Activated CD8-positive, alpha-beta memory T cell treated with anti-CD3 and anti-CD28 coated beads for 1 hour (primary cell): ENCODE measurements around the gene HEXD.
A peak's percentile ranks its signal among the peaks of the same experiment; 100 is the strongest.
"Not testable (repeated sequence)": the region's sequence is repeated elsewhere in the genome, so short reads cannot be mapped to it uniquely, and the experiment has no call there.

Experiments used
- DNase-seq, 2 donors: peaks; one replicate each; pipeline ENCODE4 v3.0.0-alpha.2; 2020; ENCODE audit warnings: low read depth in 1 of 2; ENCODE audit errors: extremely low read depth in 1 of 2

Gene HEXD

DNA sequence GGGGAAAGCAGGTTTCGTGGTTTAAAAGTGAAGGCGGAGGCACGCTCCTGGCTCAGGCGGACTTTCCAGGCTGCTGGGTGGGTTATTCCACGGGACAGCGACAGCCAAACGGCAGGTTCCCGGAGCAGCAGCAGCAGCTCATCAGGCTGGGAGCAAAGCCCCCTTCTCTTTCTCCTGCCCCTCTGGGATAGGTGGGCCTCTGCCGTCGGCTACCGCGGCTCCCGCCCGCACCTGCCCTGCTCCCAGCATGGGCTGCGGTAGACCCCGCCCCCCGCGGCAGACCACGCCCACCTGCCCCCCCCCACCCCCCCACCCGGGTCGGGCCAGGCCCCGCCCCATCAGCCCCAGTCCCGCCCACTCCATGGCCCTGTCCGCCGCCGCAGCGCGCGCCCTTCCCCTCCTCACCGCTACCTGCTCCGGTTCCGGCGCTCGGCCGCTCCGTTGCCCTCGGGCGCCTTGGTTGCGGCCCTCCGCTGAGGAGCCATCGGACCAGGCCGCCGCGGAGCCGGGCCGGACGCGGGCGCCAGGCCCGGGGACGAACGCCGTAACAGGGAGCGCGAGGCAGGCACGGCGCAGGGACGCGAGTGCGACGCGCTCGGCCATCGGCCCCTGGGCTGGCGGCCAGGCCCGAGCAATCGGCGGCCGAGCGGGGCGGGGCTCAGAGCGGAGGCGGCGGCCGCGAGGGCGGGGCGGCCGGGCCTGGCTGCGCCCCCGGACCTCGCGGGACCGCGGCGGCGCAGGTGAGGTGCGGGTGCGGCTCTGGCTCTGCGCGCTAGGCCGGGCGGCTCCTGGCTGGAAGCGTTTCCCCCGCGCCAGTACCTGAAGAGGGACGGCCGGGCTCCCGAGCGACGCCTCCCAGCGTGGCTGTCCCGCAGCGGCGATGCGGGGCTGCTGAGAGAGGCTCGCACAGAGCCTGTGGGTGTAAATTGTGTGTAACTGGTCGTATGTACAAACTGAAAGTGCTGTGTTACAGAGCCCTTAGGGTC lies at the start of gene HEXD, which contains the start of gene OGFOD3:
TSS of gene HEXD (plus strand) at position 347 of the 986 bp plus-strand sequence. CDS start 1,453 bp downstream, outside the sequence.
TSS of gene OGFOD3 (minus strand) at position 586 of the 986 bp plus-strand sequence. CDS start at position 485, 101 bp downstream.
- DNase-seq = peak; percentile 53 to 74

DNA sequence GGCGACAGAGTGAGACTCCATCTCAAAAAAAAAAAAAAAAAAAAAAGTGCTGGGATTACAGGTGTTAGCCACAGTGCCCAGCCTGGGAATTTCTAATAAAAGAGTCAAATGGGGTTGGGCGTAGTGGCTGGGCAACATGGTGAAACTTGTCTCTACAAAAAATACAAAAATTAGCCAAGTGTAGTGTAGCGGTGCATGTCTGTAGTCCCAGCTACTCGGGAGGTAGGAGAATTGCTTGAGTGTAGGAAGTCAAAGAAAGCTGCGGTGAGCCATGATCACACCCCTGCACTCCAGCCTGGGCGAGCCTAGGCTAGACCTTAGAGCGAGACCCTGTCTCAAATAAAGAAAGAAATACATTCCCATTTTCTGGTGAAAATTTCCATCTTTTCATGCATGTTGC lies 48.9 kb upstream of the HEXD start:
- no peak for DNase-seq

DNA sequence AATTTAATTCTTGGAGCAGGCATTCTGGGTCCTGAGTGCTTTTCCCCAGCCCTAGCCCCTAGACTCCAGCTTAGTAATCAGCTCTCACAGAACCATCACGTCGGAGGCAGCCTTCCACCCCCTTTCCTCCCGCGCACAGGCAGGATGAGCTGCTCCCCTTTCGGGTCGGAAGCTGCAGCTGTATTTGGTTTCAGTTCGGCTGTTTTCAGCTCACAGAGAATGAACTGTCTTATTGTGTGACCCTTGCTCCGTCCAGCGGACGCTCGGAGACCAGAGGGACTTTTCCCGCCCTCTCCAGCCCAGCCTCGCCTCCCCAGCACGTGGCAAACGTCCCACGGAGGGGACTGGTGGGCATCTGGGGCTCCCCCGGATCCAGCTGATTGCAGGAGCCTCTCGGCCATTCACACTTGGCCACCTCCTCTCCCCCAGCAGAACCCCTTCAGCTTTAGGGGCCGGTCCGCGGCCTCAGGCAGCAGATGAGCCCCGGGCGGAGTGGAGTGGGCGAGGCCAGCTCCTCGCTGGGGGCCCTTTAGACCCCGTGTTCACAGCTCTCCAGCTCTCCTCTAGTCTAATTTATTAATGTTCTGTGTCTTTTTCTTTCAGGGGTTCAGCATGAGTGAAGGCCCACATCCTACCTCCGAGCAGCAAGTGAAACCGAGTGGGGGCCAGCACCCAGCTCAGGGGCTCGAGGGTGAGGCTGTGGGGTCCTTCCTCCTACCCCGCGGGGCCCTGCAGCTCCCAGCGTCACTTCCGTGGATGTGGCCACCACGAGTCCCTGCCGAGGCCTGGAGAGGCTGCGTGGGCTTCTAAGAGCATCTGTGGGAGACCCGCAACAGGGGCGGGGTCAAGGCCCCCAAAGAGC lies 47.4 kb upstream of the HEXD start:
- no peak for DNase-seq

DNA sequence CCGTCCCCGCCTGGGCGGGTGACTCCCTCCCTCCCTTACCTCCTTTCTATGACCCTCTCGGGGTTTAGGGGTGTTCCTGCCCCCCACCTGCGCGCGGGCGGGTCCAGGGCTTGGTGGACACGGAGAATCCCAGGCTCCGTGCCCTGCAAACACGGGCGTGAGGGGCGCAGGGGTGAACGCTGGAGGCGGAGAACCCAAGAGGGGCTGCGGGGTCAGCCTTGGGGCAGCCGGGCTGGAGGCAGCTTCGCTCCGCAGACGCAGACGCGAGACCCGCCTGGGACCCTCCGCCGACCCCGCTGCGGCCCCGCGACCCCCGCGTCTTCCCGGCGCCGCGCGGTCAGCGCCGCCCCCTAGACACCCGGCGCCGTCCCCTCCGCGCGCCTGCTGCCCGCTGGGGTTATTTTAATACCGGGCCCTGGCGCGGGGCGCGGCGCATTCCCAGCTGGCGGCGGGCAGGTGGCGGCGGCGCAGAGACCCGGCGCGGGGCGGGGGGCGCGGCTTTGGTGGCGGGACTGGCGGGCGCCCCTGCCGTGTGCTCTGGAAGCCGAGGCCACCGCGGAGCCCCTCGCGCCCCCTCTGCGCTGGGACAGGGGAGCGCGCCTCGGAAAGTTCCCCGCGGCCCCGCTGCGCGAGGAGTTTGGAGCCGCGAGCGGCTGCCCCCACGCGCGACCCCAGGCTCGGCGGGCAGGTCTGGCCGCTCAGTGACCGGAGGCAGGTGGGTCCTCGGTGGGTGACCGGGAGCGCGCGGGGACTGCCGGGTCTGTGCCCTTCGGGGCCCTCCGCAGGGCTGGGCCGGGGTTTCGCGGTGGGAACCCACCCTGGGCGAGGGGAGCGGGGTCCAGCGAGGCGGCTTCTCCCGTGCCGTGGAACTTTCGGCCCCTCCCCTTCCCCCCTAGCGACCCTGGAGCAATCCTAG lies 46.6 kb upstream of the HEXD start, which contains the start of gene UTS2R:
TSS of gene UTS2R (plus strand) at position 433 of the 916 bp plus-strand sequence. CDS start 2,560 bp downstream, outside the sequence.
- DNase-seq = no peak

DNA sequence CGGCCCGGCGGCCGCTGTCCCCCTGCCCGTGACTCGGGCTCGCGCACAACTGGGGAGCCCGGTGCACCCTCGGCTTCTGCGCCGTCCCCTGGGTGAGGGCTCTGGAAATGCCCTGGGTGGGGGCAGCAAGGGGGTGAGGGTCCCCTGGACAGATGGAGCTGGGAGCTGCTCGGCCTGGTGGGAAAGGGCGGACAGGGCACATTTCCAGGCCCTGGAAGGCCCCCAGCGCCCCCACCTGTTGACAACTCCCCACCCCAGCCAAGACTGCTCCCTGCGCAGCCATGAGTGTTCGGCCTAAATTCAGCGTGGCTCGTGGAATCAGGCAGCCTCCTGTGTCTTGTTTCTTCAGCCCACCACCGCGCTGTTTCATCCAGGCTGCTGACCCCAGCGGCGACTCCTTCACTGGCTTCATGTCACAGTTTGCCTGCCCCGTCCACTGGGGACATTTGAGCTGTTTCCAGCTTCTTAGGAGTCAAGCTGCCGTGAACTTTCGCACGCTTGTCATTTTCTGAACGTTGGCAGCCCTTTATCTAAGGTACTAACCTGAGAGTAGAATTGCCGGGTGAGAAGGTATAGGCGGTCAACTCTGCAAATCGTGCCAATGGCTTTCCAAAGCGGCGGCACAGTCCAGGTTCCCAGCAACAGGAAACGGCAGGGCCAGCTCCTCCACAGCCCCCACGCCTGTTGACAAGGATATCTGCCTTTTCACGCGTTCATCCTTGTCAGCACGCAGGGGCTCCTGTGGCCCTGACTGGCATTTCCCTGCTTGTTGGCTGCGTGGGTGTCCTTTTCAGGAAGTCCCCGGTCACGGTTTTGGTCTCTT lies 45.7 kb upstream of the HEXD start:
- no peak for DNase-seq

DNA sequence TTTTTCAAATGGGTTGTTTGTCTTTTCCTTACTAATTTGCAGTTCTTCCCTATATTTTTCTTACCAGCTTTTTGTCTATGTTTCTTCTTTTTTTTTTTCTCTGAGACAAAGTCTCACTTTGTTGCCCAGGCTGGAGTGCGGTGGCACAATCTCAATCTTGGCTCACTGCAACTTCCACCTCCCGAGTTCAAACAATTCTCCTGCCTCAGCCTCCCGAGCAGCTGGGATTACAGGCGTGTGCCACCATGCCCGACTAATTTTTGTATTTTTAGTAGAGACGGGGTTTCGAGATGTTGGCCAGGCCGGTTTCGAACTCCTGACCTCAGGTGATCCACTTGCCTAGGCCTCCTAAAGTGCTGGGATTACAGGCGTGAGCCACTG lies 45.1 kb upstream of the HEXD start:
- not testable (repeated sequence) for DNase-seq

DNA sequence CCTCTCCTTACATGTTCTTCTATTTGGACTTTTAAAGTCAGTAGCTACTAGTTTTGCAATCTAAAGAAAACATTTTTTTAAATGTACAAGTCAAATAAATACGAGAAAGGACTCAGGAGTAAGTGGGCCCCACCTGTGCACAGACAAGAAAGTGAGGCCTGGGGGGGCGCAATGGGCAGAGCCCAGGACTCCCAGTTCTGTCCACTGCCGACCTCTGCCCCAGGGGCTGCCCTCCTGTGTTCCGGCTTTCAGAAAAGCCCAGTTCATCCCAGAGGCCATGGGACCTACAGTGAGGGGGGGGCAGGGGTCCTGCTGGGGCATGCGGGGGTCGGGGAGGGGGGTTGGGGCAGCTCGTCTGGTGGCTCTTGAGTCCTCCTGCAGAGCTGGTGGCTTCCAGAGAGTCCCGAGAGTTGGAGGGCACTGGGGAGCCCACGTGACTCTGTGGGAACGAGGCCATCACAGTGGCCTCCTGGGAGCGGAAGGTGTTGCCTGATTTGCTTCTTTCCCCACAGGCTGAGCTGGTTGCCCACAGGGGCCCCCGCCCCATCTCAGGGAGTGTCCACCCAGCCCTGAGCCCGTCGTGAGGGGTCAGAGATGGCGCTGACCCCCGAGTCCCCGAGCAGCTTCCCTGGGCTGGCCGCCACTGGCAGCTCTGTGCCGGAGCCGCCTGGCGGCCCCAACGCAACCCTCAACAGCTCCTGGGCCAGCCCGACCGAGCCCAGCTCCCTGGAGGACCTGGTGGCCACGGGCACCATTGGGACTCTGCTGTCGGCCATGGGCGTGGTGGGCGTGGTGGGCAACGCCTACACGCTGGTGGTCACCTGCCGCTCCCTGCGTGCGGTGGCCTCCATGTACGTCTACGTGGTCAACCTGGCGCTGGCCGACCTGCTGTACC lies 44.2 kb upstream of the HEXD start:
- DNase-seq = no peak

DNA sequence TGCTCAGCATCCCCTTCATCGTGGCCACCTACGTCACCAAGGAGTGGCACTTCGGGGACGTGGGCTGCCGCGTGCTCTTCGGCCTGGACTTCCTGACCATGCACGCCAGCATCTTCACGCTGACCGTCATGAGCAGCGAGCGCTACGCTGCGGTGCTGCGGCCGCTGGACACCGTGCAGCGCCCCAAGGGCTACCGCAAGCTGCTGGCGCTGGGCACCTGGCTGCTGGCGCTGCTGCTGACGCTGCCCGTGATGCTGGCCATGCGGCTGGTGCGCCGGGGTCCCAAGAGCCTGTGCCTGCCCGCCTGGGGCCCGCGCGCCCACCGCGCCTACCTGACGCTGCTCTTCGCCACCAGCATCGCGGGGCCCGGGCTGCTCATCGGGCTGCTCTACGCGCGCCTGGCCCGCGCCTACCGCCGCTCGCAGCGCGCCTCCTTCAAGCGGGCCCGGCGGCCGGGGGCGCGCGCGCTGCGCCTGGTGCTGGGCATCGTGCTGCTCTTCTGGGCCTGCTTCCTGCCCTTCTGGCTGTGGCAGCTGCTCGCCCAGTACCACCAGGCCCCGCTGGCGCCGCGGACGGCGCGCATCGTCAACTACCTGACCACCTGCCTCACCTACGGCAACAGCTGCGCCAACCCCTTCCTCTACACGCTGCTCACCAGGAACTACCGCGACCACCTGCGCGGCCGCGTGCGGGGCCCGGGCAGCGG lies 43.4 kb upstream of the HEXD start:
- no peak for DNase-seq

DNA sequence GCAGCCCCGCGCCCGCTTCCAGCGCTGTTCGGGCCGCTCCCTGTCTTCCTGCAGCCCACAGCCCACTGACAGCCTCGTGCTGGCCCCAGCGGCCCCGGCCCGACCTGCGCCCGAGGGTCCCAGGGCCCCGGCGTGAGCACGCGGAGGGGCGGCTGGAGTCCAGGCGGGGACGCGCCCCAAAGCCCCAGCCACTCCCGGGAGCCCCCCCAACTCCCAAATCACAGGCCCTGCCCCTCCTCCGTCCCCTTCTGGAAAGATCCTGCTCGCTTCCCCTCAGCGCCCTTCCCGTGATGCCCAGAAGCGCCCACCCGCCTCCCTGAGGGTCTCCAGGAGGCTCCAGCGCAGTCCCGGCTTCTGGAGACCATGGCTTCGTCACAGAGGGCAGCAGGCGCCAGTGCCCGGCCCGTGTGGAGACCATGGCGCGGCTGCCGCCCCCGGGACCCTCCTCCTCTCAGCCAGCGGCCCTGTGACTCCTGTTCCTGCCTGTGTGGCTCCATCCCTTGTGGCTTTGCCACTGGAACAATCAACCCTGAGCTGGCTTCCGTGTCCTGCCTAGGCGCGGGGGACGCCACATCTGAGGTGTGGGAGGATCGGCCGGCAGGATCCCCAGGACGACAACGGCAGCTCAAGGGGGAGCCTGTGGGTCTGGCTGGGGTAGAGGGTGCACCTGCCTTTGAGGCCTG lies 42.6 kb upstream of the HEXD start:
- DNase-seq = no peak

DNA sequence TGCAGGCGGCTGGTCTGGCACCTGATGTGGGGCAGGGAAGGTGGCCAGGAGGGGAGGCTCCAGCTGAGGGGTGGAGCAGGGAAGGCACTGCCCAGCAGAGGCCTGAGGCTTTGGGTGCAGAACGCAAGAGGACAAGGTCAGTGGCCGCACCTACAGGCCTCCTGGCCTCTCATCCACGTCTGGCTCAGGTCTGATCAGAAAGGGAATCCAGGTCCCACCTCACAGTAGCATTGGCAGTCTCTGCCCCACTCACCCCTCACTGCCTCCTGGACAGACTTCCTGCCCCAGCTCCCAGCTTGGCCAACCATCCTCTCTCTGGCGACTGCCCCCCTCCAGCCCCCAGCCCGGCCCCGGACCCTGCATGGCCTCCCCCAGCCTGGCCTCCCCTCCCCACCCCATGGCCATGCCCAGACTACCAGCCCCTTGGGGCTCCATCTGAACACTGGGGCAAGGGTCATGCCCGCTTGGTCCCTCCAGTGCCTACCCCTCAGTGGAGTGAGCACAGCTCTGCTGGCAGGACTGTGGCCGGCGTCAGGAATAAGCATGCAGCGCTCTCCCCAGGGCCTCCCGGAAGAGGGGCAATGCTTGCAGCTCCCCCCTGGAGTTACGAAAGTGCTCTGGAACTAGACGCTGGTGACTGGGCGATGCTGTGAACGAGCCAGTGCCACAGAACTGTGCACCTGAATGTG lies 42.0 kb upstream of the HEXD start:
- no peak for DNase-seq

DNA sequence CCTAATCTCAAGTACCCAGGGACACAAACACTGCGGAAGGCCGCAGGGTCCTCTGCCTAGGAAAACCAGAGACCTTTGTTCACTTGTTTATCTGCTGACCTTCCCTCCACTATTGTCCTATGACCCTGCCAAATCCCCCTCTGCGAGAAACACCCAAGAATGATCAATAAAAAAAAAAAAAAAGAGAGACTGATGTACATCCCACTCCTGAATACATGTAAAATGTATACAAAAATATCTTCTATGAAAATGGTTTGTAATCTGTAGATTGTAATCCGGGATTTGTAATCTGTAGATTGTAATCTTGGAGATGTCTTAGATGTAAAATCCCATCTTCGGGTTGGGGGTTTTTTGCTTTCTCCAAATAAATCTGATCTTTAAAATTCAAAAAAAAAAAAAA lies 40.9 kb upstream of the HEXD start:
- not testable (repeated sequence) for DNase-seq

DNA sequence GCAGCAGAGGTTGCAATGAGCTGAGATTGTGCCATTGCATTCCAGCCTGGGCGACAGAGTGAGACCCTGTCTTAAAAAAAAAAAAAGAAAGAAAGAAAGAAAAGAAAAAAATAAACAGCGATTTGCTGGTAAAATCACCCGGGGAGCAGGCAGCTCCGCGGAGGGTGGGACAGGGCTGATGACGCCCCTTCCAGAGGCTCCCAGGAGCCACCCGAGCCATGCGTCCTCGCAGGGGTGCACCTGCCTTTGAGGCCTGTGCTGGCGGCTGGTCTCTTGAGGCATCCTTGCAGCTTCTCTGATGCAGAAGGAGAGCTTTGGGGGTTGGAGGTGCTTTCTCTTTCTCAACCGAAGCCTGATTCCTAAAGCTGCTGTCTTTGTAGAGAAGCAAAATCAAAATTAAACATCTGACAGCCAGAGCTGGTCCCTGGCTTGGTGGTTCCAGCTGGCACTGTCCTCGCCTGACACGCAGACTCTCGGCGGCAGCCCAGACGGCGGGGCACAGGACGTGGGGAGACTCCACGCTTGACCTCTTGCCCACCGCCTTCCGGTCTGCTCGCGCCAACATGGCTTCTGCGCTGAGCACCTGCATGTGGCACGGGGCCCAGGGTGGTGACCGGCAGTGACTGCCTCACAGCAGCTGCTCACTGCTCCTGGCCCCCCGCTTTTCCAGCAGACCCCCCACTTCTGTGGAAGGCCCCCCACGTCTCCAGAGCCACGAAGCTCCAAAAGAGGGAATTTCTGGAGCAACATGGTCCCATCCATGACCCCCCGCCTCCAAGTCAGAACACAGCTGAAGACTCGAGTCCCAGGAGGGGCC lies 40.0 kb upstream of the HEXD start:
- no peak for DNase-seq

DNA sequence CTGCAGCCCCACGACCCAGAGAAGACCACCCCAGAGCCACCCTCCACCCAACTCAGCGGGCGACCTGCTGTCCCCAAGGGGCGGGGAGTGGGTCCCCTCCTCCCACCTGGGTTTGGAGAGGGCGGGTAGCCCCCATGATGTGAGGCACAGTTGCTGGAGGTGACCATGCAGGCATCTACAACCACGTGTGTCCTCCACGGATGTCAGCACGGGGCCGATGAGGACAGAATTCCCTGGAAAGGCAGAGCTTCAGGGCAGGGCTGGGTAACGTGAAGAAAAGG lies 39.5 kb upstream of the HEXD start:
- DNase-seq = no peak

DNA sequence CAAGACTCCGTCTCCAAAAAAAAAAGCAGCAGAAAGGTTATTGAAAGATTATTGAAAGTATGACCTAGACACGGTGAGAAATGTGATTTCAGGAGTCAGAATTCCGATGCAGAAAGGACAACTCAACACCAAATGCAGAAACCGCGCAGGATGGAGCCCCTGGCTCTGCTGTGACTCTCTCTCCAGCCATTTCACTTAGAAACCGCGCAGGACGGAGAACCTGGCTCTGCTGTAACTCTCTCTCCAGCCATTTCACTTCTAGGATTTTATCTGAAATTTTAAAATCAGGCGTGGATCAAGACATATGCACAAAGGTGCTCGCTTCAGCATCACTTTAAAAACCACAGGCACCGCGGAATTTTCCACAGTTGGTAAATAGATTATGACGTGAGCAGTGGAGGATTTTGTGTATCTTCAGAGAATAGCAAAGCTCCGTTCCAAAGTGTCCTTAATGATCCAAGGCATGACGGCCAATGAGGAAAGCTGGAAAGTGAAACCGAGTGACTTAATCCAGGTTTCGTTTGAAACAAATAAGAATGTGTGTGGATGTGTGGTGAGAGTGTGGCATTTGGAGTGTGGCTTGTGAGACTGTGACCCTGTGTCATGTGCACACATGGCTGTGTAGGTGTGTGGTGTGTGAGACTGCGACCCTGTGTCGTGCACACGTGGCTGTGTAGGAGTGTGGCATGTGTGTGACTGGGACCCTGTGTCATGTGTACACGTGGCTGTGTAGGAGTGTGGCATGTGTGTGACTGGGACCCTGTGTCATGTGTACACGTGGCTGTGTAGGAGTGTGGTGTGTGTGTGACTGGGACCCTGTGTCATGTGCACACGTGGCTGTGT lies 37.1 kb upstream of the HEXD start:
- DNase-seq = no peak

DNA sequence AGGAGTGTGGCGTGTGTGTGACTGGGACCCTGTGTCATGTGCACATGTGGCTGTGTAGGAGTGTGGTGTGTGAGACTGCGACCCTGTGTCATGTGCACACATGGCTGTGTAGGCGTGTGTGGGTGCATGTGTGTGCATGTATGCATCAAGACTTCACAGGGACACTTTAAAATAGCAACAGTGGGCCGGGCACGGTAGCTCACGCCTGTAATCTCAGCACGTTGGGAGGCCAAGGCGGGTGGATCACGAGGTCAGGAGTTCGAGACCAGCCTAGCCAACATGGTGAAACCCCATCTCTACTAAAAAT lies 36.5 kb upstream of the HEXD start:
- not testable (repeated sequence) for DNase-seq
